Measurements from ENCODE around the gene FMN2.
"Not testable (repeated sequence)": the region's sequence is repeated elsewhere in the genome, so short reads cannot be mapped to it uniquely, and the experiment has no call there.

FMN2 gene

DNA sequence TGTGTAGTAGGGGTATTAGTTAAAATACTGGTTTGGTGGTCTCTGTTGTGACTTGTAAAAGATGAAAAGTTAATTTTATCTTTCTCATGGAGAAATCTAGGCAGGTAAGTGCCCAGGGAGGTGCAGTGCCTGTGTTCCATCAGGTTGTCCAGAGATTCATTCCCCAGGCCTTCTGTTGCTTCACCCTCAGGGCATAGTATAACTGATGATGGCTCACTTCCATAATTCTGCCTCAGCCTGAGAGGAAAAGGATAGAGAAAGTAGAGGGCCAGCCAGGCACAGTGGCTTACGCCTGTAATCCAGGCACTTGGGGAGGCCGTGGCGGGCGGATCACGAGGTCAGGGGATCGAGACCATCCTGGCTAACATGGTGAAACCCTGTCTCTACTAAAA is 153.9 kb downstream of the FMN2 start:
- DNase-seq (ENCODE audit: low read depth in 2 of 3, low spot score in 1 of 3) = no peak

DNA sequence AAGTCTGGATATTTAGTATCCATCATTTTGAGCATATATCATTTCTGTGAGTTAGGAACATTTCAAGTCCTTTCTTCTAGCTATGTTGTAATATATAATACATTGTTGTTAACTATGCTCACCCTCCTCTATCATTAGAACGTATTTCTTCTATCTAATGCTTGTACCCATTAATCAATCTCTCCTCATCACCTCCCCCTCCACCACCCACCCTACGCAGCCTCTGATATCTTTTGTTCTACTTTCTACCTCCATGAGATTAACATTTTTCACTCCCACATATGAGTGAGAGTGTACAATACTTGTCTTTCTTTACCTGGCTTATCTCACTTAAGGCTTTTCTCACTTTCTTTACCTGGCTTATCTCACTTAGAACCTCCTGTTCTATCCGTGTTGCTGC is 156.2 kb downstream of the FMN2 start:
- no peak for DNase-seq (ENCODE audit: low read depth in 2 of 3, low spot score in 1 of 3)

- DNase-seq (ENCODE audit: low read depth in 2 of 3, low spot score in 1 of 3) = no peak
Observed at GRCh38 chr1:240254006-240254405, 162.3 kb downstream of the FMN2 start.

DNA sequence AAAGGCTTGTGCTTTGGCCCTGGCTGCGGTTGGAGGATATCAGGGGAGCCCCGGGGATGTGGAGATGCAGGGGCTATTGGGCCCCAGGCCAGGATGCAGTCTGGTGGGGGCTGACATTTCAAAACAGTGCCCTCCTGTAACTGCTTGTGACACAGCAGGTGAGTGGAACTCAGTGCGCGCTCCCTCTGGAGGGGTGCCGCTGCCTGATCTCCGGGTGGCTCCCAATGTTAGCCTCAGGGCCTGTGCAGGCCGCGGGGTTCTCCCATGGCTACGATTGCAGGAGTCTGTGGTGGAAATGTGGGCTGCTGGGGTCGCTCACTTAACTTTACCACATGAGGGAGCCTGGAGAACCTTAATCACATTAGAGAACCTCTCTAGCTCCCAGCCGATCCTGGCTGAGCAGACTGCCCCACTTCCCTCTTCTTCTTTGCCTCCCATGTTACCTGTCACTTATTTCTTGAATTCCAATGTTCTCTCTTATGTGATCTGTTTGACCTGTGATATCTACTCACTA is 163.2 kb downstream of the FMN2 start:
- no peak for DNase-seq (ENCODE audit: low read depth in 2 of 3, low spot score in 1 of 3)

GRCh38 chr1:240255922-240256321 is 164.2 kb downstream of the FMN2 start:
- DNase-seq (ENCODE audit: low read depth in 2 of 3, low spot score in 1 of 3) = no peak

- no peak for DNase-seq (ENCODE audit: low read depth in 2 of 3, low spot score in 1 of 3)
Observed at GRCh38 chr1:240256836-240257503, 165.3 kb downstream of the FMN2 start.

DNA sequence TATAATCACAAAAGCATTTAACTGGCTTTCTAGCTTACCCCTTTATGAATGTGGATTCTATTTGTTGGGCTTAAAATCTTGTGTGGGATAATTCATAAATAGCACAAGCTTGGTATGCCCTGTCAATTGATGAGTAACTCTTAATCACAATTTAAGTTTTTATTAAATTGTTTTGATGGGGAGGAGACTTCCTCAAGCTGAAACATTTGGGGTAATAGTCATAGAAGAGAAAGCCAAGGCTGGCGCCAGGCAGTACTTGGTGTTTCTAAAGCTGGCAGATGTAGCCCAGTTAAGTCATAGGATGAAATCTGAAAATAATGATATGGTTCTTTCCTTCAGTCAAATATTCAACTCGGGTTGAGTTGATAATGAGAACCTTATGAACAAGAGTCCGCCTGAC is 167.2 kb downstream of the FMN2 start:
- DNase-seq (ENCODE audit: low read depth in 2 of 3, low spot score in 1 of 3) = no peak

DNA sequence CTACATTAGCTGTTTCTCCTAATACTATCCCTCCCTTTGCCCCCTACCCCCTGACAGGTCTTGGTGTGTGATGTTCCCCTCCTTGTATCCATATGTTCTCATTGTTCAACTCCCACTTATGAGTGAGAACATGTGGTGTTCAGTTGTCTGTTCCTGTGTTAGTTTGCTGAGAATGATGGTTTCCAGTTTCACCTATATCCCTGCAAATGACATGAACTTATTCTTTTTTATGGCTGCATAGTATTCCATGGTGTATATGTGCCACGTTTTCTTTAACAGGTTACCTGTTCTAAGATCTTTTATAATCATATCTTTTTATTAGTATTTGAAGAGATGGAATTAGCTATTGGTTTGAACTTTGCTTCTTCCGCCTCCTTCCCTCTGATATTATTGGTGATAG is 172.8 kb downstream of the FMN2 start:
- not testable (repeated sequence) for DNase-seq (ENCODE audit: low read depth in 2 of 3, low spot score in 1 of 3)

- no peak for DNase-seq (ENCODE audit: low read depth in 2 of 3, low spot score in 1 of 3)
Observed at GRCh38 chr1:240271081-240271480, 179.4 kb downstream of the FMN2 start.

GRCh38 chr1:240274569-240274968 is 182.9 kb downstream of the FMN2 start:
- DNase-seq (ENCODE audit: low read depth in 2 of 3, low spot score in 1 of 3) = no peak

GRCh38 chr1:240275219-240275618 is 183.5 kb downstream of the FMN2 start:
- DNase-seq (ENCODE audit: low read depth in 2 of 3, low spot score in 1 of 3) = not testable (repeated sequence)

DNA sequence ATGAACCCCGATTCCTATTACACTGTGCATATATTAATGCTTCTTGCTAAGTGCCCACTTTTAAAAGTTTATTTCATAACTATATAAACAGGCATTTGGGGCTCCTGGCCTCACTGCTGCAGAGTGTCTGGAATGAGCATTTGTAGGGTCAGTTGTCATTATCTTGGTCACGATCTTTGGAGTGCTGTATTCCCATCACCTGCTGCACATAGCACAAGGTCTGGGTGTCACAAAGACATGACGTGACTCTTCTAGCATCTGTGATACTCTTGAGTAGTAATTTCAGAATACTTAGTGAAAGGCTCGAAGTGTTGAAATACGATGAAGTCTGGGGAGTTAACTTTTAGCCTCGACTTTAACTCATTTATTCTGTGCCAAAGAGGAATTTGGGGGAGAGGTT is 186.4 kb downstream of the FMN2 start:
- no peak for DNase-seq (ENCODE audit: low read depth in 2 of 3, low spot score in 1 of 3)

- DNase-seq (ENCODE audit: low read depth in 2 of 3, low spot score in 1 of 3) = no peak
Observed at GRCh38 chr1:240280560-240281322, 189.1 kb downstream of the FMN2 start.

- DNase-seq (ENCODE audit: low read depth in 2 of 3, low spot score in 1 of 3) = no peak
Observed at GRCh38 chr1:240282061-240282830, 190.6 kb downstream of the FMN2 start.

DNA sequence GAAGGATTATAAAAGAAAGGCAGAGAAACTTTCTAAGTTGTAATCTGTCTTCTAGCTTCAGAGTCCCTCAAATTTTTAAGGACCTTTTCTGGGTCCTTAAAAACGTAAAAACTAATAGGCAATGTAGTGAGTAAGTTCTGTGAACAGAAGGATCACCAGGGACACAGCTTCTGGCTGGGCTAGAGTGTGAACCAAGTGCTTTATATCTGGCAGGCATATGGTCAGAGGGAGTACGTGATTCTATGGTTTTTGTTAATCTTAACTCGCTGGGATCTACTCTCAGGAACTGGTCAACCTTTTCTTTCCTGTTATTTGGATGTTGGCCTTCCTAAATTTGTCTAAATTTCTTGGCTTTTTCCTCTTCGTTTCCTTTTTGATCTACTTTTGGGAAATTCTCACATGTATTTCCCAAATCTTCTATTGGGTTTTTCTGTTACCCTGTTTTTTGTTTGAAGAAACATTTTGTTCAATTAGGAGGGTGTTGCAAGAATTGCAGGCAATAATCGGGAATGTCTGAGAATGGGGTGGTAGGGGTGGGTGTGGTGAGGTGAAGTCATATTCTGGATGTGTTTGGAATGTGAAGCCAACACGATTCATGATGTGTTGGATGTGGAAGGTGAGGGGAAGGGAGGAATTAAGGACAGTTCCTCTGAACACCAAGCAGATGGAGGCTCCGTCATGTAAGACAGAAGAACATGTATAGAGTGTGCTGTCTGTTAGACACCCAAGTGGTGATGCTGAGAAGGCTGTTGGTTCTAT is 193.2 kb downstream of the FMN2 start:
- DNase-seq (ENCODE audit: low read depth in 2 of 3, low spot score in 1 of 3) = no peak

DNA sequence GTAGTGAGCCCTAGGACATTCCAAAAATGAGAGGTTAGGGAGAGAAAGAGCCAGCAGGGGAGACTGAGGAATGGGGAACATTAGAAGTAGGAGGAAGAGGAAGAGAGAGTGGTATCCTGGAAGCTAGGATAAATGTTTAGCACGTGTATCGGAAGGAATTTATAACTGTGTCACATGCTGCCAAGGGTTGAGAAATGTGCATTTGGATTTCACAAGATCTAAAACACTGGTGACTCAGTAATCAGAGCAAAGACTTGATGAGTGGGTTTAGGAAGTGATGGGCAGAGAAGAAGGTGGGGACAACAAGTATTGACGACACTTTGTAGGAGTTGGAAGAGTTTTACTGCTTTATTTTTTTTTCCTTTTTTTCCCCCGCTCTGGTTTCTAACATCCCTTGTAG is 193.9 kb downstream of the FMN2 start:
- DNase-seq (ENCODE audit: low read depth in 2 of 3, low spot score in 1 of 3) = no peak

- DNase-seq (ENCODE audit: low read depth in 2 of 3, low spot score in 1 of 3) = no peak
Observed at GRCh38 chr1:240287722-240288121, 196.0 kb downstream of the FMN2 start.

GRCh38 chr1:240293706-240294105 is 202.0 kb downstream of the FMN2 start:
- no peak for DNase-seq (ENCODE audit: low read depth in 2 of 3, low spot score in 1 of 3)

DNA sequence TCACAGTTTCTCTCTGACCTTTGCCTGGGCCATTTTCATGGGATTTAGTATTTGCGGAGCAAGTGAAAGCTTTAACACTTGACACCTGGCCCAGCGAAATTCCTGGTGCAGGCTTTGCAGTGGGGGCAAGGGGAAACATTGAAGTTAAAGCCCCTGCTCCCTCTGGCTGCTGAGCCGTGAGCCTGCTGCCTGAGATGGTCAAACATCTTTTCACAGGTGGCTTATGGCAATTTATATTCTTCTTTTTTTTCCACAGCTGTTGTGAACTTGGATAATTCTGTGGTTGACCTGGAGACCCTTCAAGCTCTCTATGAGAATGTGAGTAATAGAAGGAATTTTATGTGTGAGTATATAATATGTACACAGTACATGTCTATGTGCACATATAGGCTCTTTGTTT is 202.9 kb downstream of the FMN2 start:
- no peak for DNase-seq (ENCODE audit: low read depth in 2 of 3, low spot score in 1 of 3)

- no peak for DNase-seq (ENCODE audit: low read depth in 2 of 3, low spot score in 1 of 3)
Observed at GRCh38 chr1:240295811-240296210, 204.1 kb downstream of the FMN2 start.

- no peak for DNase-seq (ENCODE audit: low read depth in 2 of 3, low spot score in 1 of 3)
Observed at GRCh38 chr1:240304466-240304865, 212.8 kb downstream of the FMN2 start.

All from stimulated activated CD4-positive, alpha-beta T cell treated with anti-CD3 and anti-CD28 coated beads, Interleukin-12 subunit alpha, Interleukin-12 subunit beta, amount 100 ng/mL, for 48 hours (primary cell).